Measurements from ENCODE around the gene DOK6. TPM values are rescaled to one million over a fixed set of nuclear protein-coding genes. Genes with fewer than 3 reads are reported as not detected.
"Not testable (repeated sequence)": the region's sequence is repeated elsewhere in the genome, so short reads cannot be mapped to it uniquely, and the experiment has no call there.

Gene DOK6
- total RNA-seq, 1 donor, result 3.6 TPM

GRCh38 chr18:69845593-69846506 is 445.2 kb downstream of the DOK6 start:
- Histone ChIP-seq H3K27me3 (ENCODE audit: insufficient read depth, low read length) (no peaks in the 10 kb centered on the region), H3K4me1 (ENCODE audit: insufficient read depth, low read length) (no peaks in the 10 kb centered on the region), H4K20me1 (ENCODE audit: insufficient read depth, low read length) (no peaks in the 10 kb centered on the region), H3K9me3 (ENCODE audit: low read depth, low read length) (no peaks in the 10 kb centered on the region), H3K79me2 (ENCODE audit: insufficient read depth, low read length) (no peaks in the 10 kb centered on the region), H3K36me3 (ENCODE audit: insufficient read depth, low read length) (no peaks in the 10 kb centered on the region), H3K4me3 (ENCODE audit: insufficient read depth, low read length) (no peak overlapping the region), H3K27ac (ENCODE audit: low read depth, low read length) (no peak overlapping the region), H2AFZ (ENCODE audit: low read length) (no peak overlapping the region), H3K4me2 (ENCODE audit: insufficient read depth, low read length) (no peak overlapping the region)
- no peak for DNase-seq (ENCODE audit: insufficient read length, low spot score, missing footprints)
- no peak for TF ChIP-seq CTCF (IDR thresholded peaks at IDR 0.05; ENCODE audit: extremely low read depth, low read depth, low read length)

GRCh38 chr18:69853051-69853450 is 452.4 kb downstream of the DOK6 start:
- H3K27ac ChIP-seq (ENCODE audit: low read depth, low read length), result no peak overlapping the region
- no peak overlapping the region for H3K4me3 ChIP-seq (ENCODE audit: insufficient read depth, low read length)
- H3K4me1 ChIP-seq (ENCODE audit: insufficient read depth, low read length), result no peaks in the 10 kb centered on the region
- no peak for DNase-seq (ENCODE audit: insufficient read length, low spot score, missing footprints)
- H3K9me3 ChIP-seq (ENCODE audit: low read depth, low read length), result no peaks in the 10 kb centered on the region
- H2AFZ ChIP-seq (ENCODE audit: low read length), result no peak overlapping the region
- no peaks in the 10 kb centered on the region for H3K36me3 ChIP-seq (ENCODE audit: insufficient read depth, low read length)
- no peaks in the 10 kb centered on the region for H3K79me2 ChIP-seq (ENCODE audit: insufficient read depth, low read length)
- no peaks in the 10 kb centered on the region for H3K27me3 ChIP-seq (ENCODE audit: insufficient read depth, low read length)
- no peak for TF ChIP-seq CTCF (IDR thresholded peaks at IDR 0.05; ENCODE audit: extremely low read depth, low read depth, low read length)
- H3K4me2 ChIP-seq (ENCODE audit: insufficient read depth, low read length), result no peak overlapping the region
- H4K20me1 ChIP-seq (ENCODE audit: insufficient read depth, low read length), result no peaks in the 10 kb centered on the region

GRCh38 chr18:69854455-69854854 is 453.8 kb downstream of the DOK6 start:
- no peak overlapping the region for H3K27ac ChIP-seq (ENCODE audit: low read depth, low read length)
- TF ChIP-seq CTCF (IDR thresholded peaks at IDR 0.05; ENCODE audit: extremely low read depth, low read depth, low read length), result no peak
- H4K20me1 ChIP-seq (ENCODE audit: insufficient read depth, low read length), result no peaks in the 10 kb centered on the region
- H3K4me1 ChIP-seq (ENCODE audit: insufficient read depth, low read length), result no peaks in the 10 kb centered on the region
- DNase-seq (ENCODE audit: insufficient read length, low spot score, missing footprints), result no peak
- no peak overlapping the region for H3K4me3 ChIP-seq (ENCODE audit: insufficient read depth, low read length)
- no peaks in the 10 kb centered on the region for H3K36me3 ChIP-seq (ENCODE audit: insufficient read depth, low read length)
- H3K9me3 ChIP-seq (ENCODE audit: low read depth, low read length), result no peaks in the 10 kb centered on the region
- no peaks in the 10 kb centered on the region for H3K79me2 ChIP-seq (ENCODE audit: insufficient read depth, low read length)
- H3K27me3 ChIP-seq (ENCODE audit: insufficient read depth, low read length), result no peaks in the 10 kb centered on the region
- H3K4me2 ChIP-seq (ENCODE audit: insufficient read depth, low read length), result no peak overlapping the region
- H2AFZ ChIP-seq (ENCODE audit: low read length), result no peak overlapping the region

GRCh38 chr18:69858897-69859296 is 458.2 kb downstream of the DOK6 start:
- Histone ChIP-seq H3K4me3 (ENCODE audit: insufficient read depth, low read length) (no peak overlapping the region), H3K4me1 (ENCODE audit: insufficient read depth, low read length) (no peaks in the 10 kb centered on the region), H3K27ac (ENCODE audit: low read depth, low read length) (no peak overlapping the region), H3K9me3 (ENCODE audit: low read depth, low read length) (no peaks in the 10 kb centered on the region), H3K79me2 (ENCODE audit: insufficient read depth, low read length) (no peaks in the 10 kb centered on the region), H4K20me1 (ENCODE audit: insufficient read depth, low read length) (no peaks in the 10 kb centered on the region), H2AFZ (ENCODE audit: low read length) (no peak overlapping the region), H3K27me3 (ENCODE audit: insufficient read depth, low read length) (no peaks in the 10 kb centered on the region), H3K36me3 (ENCODE audit: insufficient read depth, low read length) (no peaks in the 10 kb centered on the region), H3K4me2 (ENCODE audit: insufficient read depth, low read length) (no peak overlapping the region)
- no peak for TF ChIP-seq CTCF (IDR thresholded peaks at IDR 0.05; ENCODE audit: extremely low read depth, low read depth, low read length)
- no peak for DNase-seq (ENCODE audit: insufficient read length, low spot score, missing footprints)

GRCh38 chr18:69864802-69865201 is 464.1 kb downstream of the DOK6 start:
- not testable (repeated sequence) for H3K4me3 ChIP-seq (ENCODE audit: insufficient read depth, low read length); H3K36me3 ChIP-seq (ENCODE audit: insufficient read depth, low read length); H3K9me3 ChIP-seq (ENCODE audit: low read depth, low read length); H3K27ac ChIP-seq (ENCODE audit: low read depth, low read length); H3K27me3 ChIP-seq (ENCODE audit: insufficient read depth, low read length); H2AFZ ChIP-seq (ENCODE audit: low read length); H3K79me2 ChIP-seq (ENCODE audit: insufficient read depth, low read length); H3K4me2 ChIP-seq (ENCODE audit: insufficient read depth, low read length); DNase-seq (ENCODE audit: insufficient read length, low spot score, missing footprints); H4K20me1 ChIP-seq (ENCODE audit: insufficient read depth, low read length); H3K4me1 ChIP-seq (ENCODE audit: insufficient read depth, low read length)

All from osteoblast (primary cell).